ENCODE results near the gene RPL3. TPM values are rescaled to one million over a fixed set of nuclear protein-coding genes. Genes with fewer than 3 reads are reported as not detected.

The RPL3 gene
- total RNA-seq, 1 donor from 2014 or later: 2,294 TPM

GRCh38 chr22:39317084-39317774, 2.2 kb downstream of the RPL3 start:
- peak overlapping the region; percentile 83 for H3K27ac Mint-ChIP-seq (ENCODE audit: unreplicated experiment)
- no peaks in the 10 kb centered on the region for H3K9me3 Mint-ChIP-seq
- DNase-seq (ENCODE audit: low read depth, low spot score): no peak
- TF ChIP-seq, protein P1, sequence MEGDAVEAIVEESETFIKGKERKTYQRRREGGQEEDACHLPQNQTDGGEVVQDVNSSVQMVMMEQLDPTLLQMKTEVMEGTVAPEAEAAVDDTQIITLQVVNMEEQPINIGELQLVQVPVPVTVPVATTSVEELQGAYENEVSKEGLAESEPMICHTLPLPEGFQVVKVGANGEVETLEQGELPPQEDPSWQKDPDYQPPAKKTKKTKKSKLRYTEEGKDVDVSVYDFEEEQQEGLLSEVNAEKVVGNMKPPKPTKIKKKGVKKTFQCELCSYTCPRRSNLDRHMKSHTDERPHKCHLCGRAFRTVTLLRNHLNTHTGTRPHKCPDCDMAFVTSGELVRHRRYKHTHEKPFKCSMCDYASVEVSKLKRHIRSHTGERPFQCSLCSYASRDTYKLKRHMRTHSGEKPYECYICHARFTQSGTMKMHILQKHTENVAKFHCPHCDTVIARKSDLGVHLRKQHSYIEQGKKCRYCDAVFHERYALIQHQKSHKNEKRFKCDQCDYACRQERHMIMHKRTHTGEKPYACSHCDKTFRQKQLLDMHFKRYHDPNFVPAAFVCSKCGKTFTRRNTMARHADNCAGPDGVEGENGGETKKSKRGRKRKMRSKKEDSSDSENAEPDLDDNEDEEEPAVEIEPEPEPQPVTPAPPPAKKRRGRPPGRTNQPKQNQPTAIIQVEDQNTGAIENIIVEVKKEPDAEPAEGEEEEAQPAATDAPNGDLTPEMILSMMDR (conservative IDR thresholded peaks at IDR 0.05): no peak
- peaks cover 74% of the 10 kb centered on the region for H3K4me1 Mint-ChIP-seq
- H3K27me3 Mint-ChIP-seq (ENCODE audit: low read depth): peaks cover 44% of the 10 kb centered on the region
- peak overlapping the region; percentile 100 for H3K4me3 Mint-ChIP-seq
- peaks cover 63% of the 10 kb centered on the region for H3K36me3 Mint-ChIP-seq (ENCODE audit: low read depth)

DNA sequence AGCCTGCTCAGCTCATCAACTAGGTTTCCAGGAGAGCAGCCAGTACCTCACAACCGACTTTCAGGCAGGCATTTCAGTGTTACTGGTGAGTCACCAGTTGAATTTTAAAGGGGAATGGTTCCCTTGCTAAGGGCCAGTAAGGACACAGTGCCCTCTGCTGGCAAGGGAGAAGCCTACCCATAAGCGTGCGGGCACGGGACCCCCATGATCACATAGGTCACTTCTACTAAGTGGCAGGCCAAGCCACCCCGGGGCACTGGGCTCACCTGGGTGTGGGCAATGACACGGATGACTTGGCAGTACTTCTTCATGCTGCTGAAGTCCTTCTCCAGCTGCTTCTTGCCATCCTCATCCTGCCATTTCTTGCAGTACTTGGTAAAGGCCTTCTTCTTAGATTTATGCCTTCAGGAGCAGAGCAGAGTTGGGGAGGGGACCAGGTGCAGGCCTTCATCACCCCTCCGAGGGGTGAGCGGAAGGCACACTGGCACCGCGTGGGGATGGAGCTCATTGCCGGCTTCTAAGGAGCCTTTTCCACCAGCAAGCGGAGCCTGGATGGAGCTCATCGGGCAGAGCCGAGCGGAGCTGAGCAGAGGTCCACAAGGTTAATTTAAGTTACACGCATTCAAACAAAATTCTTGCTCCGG, 2.9 kb downstream of the RPL3 start:
- Mint-ChIP-seq H3K4me1 (peaks cover 77% of the 10 kb centered on the region), H3K9me3 (no peaks in the 10 kb centered on the region), H3K27me3 (ENCODE audit: low read depth) (peaks cover 46% of the 10 kb centered on the region), H3K27ac (ENCODE audit: unreplicated experiment) (peak overlapping the region; percentile 83), H3K36me3 (ENCODE audit: low read depth) (peaks cover 67% of the 10 kb centered on the region), H3K4me3 (peak overlapping the region; percentile 100)
- TF ChIP-seq, protein P1 (conservative IDR thresholded peaks at IDR 0.05): peak; percentile 83
- DNase-seq (ENCODE audit: low read depth, low spot score): peak; percentile 71

- Mint-ChIP-seq H3K27ac (ENCODE audit: unreplicated experiment) (peak overlapping the region; percentile 67), H3K27me3 (ENCODE audit: low read depth) (peaks cover 53% of the 10 kb centered on the region), H3K36me3 (ENCODE audit: low read depth) (peaks cover 74% of the 10 kb centered on the region), H3K4me3 (peak overlapping the region; percentile 100), H3K4me1 (peaks cover 81% of the 10 kb centered on the region), H3K9me3 (no peaks in the 10 kb centered on the region)
- TF ChIP-seq, protein P1 (conservative IDR thresholded peaks at IDR 0.05): no peak
- DNase-seq (ENCODE audit: low read depth, low spot score): no peak
These were observed 4.0 kb downstream of the RPL3 start for GRCh38 chr22:39315389-39315788.

DNA sequence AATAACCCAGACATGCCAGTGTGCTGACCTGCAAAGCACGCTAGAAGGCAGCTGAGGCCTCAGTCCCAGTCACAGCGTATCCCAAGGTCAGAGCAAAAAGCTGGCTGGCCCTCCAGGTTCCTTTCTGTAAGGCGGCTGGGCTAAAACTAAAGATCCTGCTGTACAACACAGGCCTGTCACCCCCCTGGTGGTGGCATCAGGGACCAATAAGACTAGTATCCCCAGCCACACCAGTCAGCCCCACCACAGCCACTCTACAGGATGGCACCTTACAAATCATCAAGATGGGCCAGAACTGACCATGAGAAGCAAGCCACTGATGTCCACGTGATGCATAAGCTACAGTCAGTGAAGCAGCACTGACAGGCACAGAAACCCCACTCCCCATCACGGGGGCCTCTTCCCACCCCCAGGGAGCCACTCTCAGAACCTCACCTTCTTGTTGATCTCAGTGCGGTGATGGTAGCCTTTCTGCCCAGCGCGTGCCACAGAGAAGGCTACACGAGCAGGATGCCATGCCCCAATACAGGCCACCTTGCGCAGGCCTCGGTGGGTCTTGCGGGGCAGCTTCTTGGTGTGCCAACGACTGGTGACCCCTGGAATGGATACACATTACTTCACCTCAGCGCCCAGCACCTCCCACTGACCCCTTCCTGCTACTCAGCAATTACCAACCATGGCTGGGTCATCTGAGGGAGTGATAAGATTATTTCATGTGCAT, 5.0 kb downstream of the RPL3 start:
- Mint-ChIP-seq H3K9me3 (no peaks in the 10 kb centered on the region), H3K4me1 (peaks cover 83% of the 10 kb centered on the region), H3K27me3 (ENCODE audit: low read depth) (peaks cover 53% of the 10 kb centered on the region), H3K4me3 (peak overlapping the region; percentile 100), H3K36me3 (ENCODE audit: low read depth) (peaks cover 75% of the 10 kb centered on the region), H3K27ac (ENCODE audit: unreplicated experiment) (peak overlapping the region; percentile 19)
- no peak for DNase-seq (ENCODE audit: low read depth, low spot score)
- TF ChIP-seq, protein P1 (conservative IDR thresholded peaks at IDR 0.05): peak; percentile 51

DNA sequence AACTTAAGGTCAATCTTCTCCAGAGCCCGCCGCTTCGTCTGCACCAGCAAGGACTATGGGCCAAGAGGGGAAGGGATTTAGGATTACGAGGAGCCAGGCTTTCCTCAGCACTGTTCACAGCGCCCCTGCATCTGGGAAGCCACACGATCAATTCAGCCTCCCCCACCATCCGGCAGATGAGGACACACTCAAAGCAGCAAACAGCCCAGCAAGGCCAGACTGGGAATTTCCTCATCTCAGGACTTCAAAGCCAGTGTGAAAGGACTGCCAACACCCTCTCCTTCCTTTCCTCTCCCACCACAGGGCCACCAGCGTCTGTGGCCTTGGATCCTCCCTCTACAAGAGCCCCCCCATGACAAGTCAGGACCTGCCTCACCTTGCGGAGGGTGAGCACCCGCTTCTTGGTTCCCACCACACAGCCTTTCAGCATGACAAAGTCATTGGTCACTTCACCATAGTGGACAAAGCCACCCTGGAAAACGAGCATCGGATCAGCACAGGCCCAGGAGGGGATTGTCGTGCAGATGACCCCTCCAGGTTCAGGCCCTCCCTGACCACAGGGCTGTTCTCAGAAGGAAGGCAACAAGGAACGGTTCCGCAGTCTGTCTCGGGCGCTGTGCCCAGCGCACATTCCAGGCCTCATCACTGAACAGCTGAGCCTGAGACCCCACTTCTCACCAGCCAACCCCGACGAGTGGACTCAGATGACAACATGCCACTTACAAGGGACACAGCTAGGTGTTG, 6.0 kb downstream of the RPL3 start:
- H3K9me3 Mint-ChIP-seq: no peaks in the 10 kb centered on the region
- no peak for DNase-seq (ENCODE audit: low read depth, low spot score)
- peaks cover 55% of the 10 kb centered on the region for H3K27me3 Mint-ChIP-seq (ENCODE audit: low read depth)
- TF ChIP-seq, protein P1 (conservative IDR thresholded peaks at IDR 0.05): no peak
- H3K36me3 Mint-ChIP-seq (ENCODE audit: low read depth): peaks cover 67% of the 10 kb centered on the region
- peaks cover 83% of the 10 kb centered on the region for H3K4me1 Mint-ChIP-seq
- H3K4me3 Mint-ChIP-seq: peak overlapping the region; percentile 100
- no peak overlapping the region for H3K27ac Mint-ChIP-seq (ENCODE audit: unreplicated experiment)
